IMR-90 (cell line): ENCODE measurements around the gene FBXW11. TPM values are rescaled to one million over a fixed set of nuclear protein-coding genes. Genes with fewer than 3 reads are reported as not detected.

Source experiments
- ATAC-seq: fragments of 200-7000 bp; cut with Tn5 transposase; 2 replicates; pipeline ENCODE4 v1.9.1; 2020; ENCODE audit warnings: low read depth, mild to moderate bottlenecking, moderate library complexity
- BruUV-seq: library from RNA; stranded (reverse); fragments of 400-500 nt; replicated peaks from 2 replicates; lab custom pipeline; 2021; lab: Mats Ljungman, UMichigan
- CTCF ChIA-PET: fragments of 300-600 bp; formaldehyde crosslinking; extraction: SDS; loops from one replicate; lab custom pipeline; 2021; ENCODE audit warnings: antibody characterized with exemption; lab: Yijun Ruan, JAX
- POLR2A ChIA-PET: fragments of 300-600 bp; sonication (Branson Sonifier 250); formaldehyde crosslinking; loops from one replicate; lab custom pipeline; 2022; ENCODE audit warnings: antibody characterized with exemption; ENCODE audit not compliant: unreplicated experiment; lab: Charles Lee
- DNase-seq: peaks from one replicate; pipeline ENCODE4 v3.0.0; 2013
- H2AFZ ChIP-seq: replicated peaks from 2 replicates; pipeline ENCODE3; 2013; ENCODE audit warnings: low read length, mild to moderate bottlenecking; ENCODE audit not compliant: poor library complexity
- H2AK5ac ChIP-seq: 2 replicates; pipeline ENCODE4 v1.6.1; 2013; ENCODE audit warnings: low read depth, low read length, inconsistent platforms
- H2AK9ac ChIP-seq: replicated peaks from 2 replicates; pipeline ENCODE3; 2013; ENCODE audit warnings: mild to moderate bottlenecking, low read depth, low read length, moderate library complexity; ENCODE audit not compliant: poor library complexity
- H2BK120ac ChIP-seq: 2 replicates; pipeline ENCODE4 v1.6.1; 2013; ENCODE audit warnings: low read depth, low read length, inconsistent platforms
- H2BK15ac ChIP-seq: 3 replicates; pipeline ENCODE4 v1.6.1; 2013; ENCODE audit warnings: low read depth, low read length, inconsistent platforms
- H2BK20ac ChIP-seq: 2 replicates; pipeline ENCODE4 v1.6.1; 2013; ENCODE audit warnings: low read depth, mild to moderate bottlenecking, inconsistent platforms, low read length, moderate library complexity
- H2BK5ac ChIP-seq: 2 replicates; pipeline ENCODE4 v1.6.1; 2013; ENCODE audit warnings: mild to moderate bottlenecking, low read depth, low read length, inconsistent platforms; ENCODE audit not compliant: poor library complexity, severe bottlenecking
- H3K14ac ChIP-seq: replicated peaks from 2 replicates; pipeline ENCODE4 v1.6.1; 2013; ENCODE audit warnings: low read depth, low read length, inconsistent platforms
- H3K18ac ChIP-seq: 2 replicates; pipeline ENCODE4 v1.6.1; 2013; ENCODE audit warnings: low read depth, low read length, control low read depth
- H3K23ac ChIP-seq: 2 replicates; pipeline ENCODE4 v1.6.1; 2013; ENCODE audit warnings: low read depth, low read length, inconsistent platforms
- H3K27ac ChIP-seq: 2 replicates; pipeline ENCODE4 v1.5.1; 2013; ENCODE audit warnings: mild to moderate bottlenecking, control low read depth, low read length; ENCODE audit not compliant: insufficient read depth
- H3K27me3 ChIP-seq: 2 replicates; pipeline ENCODE4 v1.6.1; 2013; ENCODE audit warnings: low read length; ENCODE audit not compliant: control insufficient read depth, insufficient read depth
- H3K36me3 ChIP-seq: 2 replicates; pipeline ENCODE4 v1.6.1; 2013; ENCODE audit warnings: low read length, mixed read lengths; ENCODE audit not compliant: control insufficient read depth, insufficient read depth
- H3K4ac ChIP-seq: 2 replicates; pipeline ENCODE4 v1.6.1; 2013; ENCODE audit warnings: low read depth, low read length, inconsistent platforms
- H3K4me1 ChIP-seq: 2 replicates; pipeline ENCODE4 v1.6.1; 2013; ENCODE audit warnings: low read length, mixed read lengths; ENCODE audit not compliant: control insufficient read depth, insufficient read depth
- H3K4me2 ChIP-seq: 2 replicates; pipeline ENCODE4 v1.6.1; 2013; ENCODE audit warnings: low read depth, mild to moderate bottlenecking, control low read depth, low read length, moderate library complexity
- H3K4me3 ChIP-seq: 2 replicates; pipeline ENCODE4 v1.5.1; 2013; ENCODE audit warnings: low read depth, mild to moderate bottlenecking, control low read depth, low read length, moderate library complexity; ENCODE audit not compliant: insufficient read depth
- H3K56ac ChIP-seq: 2 replicates; pipeline ENCODE4 v1.6.1; 2013; ENCODE audit warnings: low read length, inconsistent platforms; ENCODE audit not compliant: insufficient read depth; ENCODE audit errors: extremely low read depth
- H3K79me1 ChIP-seq, 2 experiments: 2 replicates each; pipeline ENCODE4 v1.6.1; 2013; ENCODE audit warnings: low read length in 2 of 2, inconsistent platforms in 1 of 2, low read depth in 1 of 2
- H3K9ac ChIP-seq: 2 replicates; pipeline ENCODE4 v1.6.1; 2013; ENCODE audit warnings: low read depth, low read length, control low read depth
- H3K9me1 ChIP-seq: 2 replicates; pipeline ENCODE4 v1.6.1; 2013; ENCODE audit warnings: low read length, inconsistent platforms; ENCODE audit not compliant: insufficient read depth
- H3K9me3 ChIP-seq: 2 replicates; pipeline ENCODE4 v1.6.1; 2013; ENCODE audit warnings: low read length; ENCODE audit not compliant: control insufficient read depth, insufficient read depth
- H4K20me1 ChIP-seq: 2 replicates; pipeline ENCODE4 v1.6.1; 2013; ENCODE audit warnings: low read length, inconsistent platforms; ENCODE audit not compliant: insufficient read depth
- H4K5ac ChIP-seq: 2 replicates; pipeline ENCODE4 v1.6.1; 2013; ENCODE audit warnings: mild to moderate bottlenecking, low read depth, low read length, control low read depth
- H4K8ac ChIP-seq, 2 experiments: 2 replicates each; pipeline ENCODE4 v1.6.1; 2013; ENCODE audit warnings: low read depth in 2 of 2, low read length in 2 of 2, control low read depth in 1 of 2, inconsistent platforms in 1 of 2
- H4K91ac ChIP-seq: 2 replicates; pipeline ENCODE4 v1.6.1; 2013; ENCODE audit warnings: low read depth, low read length, inconsistent platforms; ENCODE audit not compliant: insufficient read depth
- BHLHE40 ChIP-seq: fragments of 150-350 bp; IDR thresholded peaks from 2 replicates; pipeline ENCODE4 v1.6.1; 2016; ENCODE audit warnings: mild to moderate bottlenecking, low read depth, low read length
- CEBPB ChIP-seq: IDR thresholded peaks from 2 replicates; pipeline ENCODE4 v1.6.1; 2012; ENCODE audit warnings: low read depth, low read length, improper control_type of control experiment
- CHD1 ChIP-seq: IDR thresholded peaks from 2 replicates; pipeline ENCODE4 v1.6.1; 2012; ENCODE audit warnings: low read depth, low read length, improper control_type of control experiment
- FOS ChIP-seq: fragments of 150-350 bp; IDR thresholded peaks from 2 replicates; pipeline ENCODE4 v1.6.1; 2016; ENCODE audit warnings: low read depth, low read length
- MAFK ChIP-seq: IDR thresholded peaks from 2 replicates; pipeline ENCODE4 v1.6.1; 2012; ENCODE audit warnings: low read depth, low read length, improper control_type of control experiment
- MAZ ChIP-seq: IDR thresholded peaks from 2 replicates; pipeline ENCODE4 v1.6.1; 2012; ENCODE audit warnings: low read depth, mild to moderate bottlenecking, low read length, improper control_type of control experiment, moderate library complexity, borderline replicate concordance
- MXI1 ChIP-seq: IDR thresholded peaks from 2 replicates; pipeline ENCODE4 v1.6.1; 2012; ENCODE audit warnings: low read depth, mild to moderate bottlenecking, low read length, moderate library complexity, borderline replicate concordance
- NFE2L2 ChIP-seq: fragments of 150-350 bp; IDR thresholded peaks from 2 replicates; pipeline ENCODE4 v1.6.1; 2016; ENCODE audit warnings: low read depth, mild to moderate bottlenecking, low read length
- POLR2A ChIP-seq: IDR thresholded peaks from 2 replicates; pipeline ENCODE4 v1.6.1; 2012; ENCODE audit warnings: mild to moderate bottlenecking, low read depth, low read length
- RAD21 ChIP-seq: IDR thresholded peaks from 2 replicates; pipeline ENCODE4 v1.6.1; 2012; ENCODE audit warnings: low read length, improper control_type of control experiment
- RCOR1 ChIP-seq: IDR thresholded peaks from 2 replicates; pipeline ENCODE4 v1.6.1; 2012; ENCODE audit warnings: mild to moderate bottlenecking, low read length, improper control_type of control experiment; ENCODE audit not compliant: insufficient replicate concordance
- RFX5 ChIP-seq: IDR thresholded peaks from 2 replicates; pipeline ENCODE4 v1.8.0; 2012; ENCODE audit warnings: low read depth, mild to moderate bottlenecking, low read length, moderate library complexity
- SMC3 ChIP-seq: fragments of 150-350 bp; IDR thresholded peaks from 2 replicates; pipeline ENCODE4 v1.6.1; 2016; ENCODE audit warnings: low read depth, mild to moderate bottlenecking, antibody characterized with exemption, low read length, moderate library complexity
- dilution Hi-C: fragments of 300-500 bp; cut with HindIII; formaldehyde crosslinking; loops from one replicate; pipeline ENCODE4 v1.14.3; 2018; ENCODE audit warnings: low sequenced_read_pairs; ENCODE audit not compliant: unreplicated experiment
- in situ Hi-C: fragments of 300-500 bp; cut with MboI; formaldehyde crosslinking; loops from 3 replicates; pipeline ENCODE4 v1.14.3; 2019; ENCODE audit warnings: low sequenced_read_pairs, inconsistent platforms, mixed read lengths
- intact Hi-C: fragments of 100-400 bp; cut with micrococcal nuclease; formaldehyde crosslinking; loops from 2 replicates; pipeline ENCODE4 v1.10.0; 2022
- polyA plus RNA-seq, 3 experiments: library from polyadenylated mRNA; depleted of rRNA; stranded (reverse); fragments of >200 nt; gene quantifications; 2 replicates each; pipeline ENCODE4 v1.2.3, GENCODE V29; 2012; ENCODE audit warnings: low replicate concordance in 1 of 3
- total RNA-seq: library from RNA; depleted of rRNA; stranded (reverse); fragments of >200 nt; gene quantifications from 2 replicates; pipeline ENCODE4 v1.2.3, GENCODE V29; 2012
- TF ChIP-seq, protein P1 (sequence below): conservative IDR thresholded peaks from 2 replicates; pipeline ENCODE4 v1.5.1; 2012; ENCODE audit warnings: mild to moderate bottlenecking, low read depth, low read length, improper control_type of control experiment
- TF ChIP-seq, protein P2 (sequence below): fragments of 150-350 bp; IDR thresholded peaks from 2 replicates; pipeline ENCODE4 v1.6.1; 2017; ENCODE audit warnings: mild to moderate bottlenecking, antibody characterized with exemption, low read length, low read depth
- TF ChIP-seq, protein P3 (sequence below): fragments of 150-350 bp; IDR thresholded peaks from 2 replicates; pipeline ENCODE4 v1.6.1; 2016; ENCODE audit warnings: low read depth, mild to moderate bottlenecking, low read length, moderate library complexity, borderline replicate concordance

FBXW11 gene
- total and polyA plus RNA-seq, 2 of the 4 experiments (the other 2 are of a cell fraction): 34.3 to 97.1 TPM

DNA sequence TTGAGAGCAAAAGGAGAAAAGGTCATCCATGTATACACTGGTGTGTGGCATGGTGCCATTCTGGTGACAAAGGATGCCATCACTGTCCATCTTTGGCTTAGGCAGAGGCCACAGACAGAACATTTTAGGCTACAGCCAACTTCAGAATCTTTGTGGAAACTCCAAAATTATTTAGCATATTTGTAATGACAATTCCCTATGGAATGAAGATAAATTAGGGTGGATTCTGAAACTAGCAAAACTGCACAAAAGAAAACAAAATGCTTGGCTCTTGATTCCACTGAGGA lies 92.5 kb downstream of the FBXW11 start:
- no peak for TF ChIP-seq NFE2L2
- no peak for TF ChIP-seq RFX5
- TF ChIP-seq, protein P1, sequence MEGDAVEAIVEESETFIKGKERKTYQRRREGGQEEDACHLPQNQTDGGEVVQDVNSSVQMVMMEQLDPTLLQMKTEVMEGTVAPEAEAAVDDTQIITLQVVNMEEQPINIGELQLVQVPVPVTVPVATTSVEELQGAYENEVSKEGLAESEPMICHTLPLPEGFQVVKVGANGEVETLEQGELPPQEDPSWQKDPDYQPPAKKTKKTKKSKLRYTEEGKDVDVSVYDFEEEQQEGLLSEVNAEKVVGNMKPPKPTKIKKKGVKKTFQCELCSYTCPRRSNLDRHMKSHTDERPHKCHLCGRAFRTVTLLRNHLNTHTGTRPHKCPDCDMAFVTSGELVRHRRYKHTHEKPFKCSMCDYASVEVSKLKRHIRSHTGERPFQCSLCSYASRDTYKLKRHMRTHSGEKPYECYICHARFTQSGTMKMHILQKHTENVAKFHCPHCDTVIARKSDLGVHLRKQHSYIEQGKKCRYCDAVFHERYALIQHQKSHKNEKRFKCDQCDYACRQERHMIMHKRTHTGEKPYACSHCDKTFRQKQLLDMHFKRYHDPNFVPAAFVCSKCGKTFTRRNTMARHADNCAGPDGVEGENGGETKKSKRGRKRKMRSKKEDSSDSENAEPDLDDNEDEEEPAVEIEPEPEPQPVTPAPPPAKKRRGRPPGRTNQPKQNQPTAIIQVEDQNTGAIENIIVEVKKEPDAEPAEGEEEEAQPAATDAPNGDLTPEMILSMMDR: no peak
- no peak for TF ChIP-seq MAZ
- no peak for TF ChIP-seq MAFK
- no peak for TF ChIP-seq FOS
- TF ChIP-seq MXI1: no peak
- TF ChIP-seq, protein P2, sequence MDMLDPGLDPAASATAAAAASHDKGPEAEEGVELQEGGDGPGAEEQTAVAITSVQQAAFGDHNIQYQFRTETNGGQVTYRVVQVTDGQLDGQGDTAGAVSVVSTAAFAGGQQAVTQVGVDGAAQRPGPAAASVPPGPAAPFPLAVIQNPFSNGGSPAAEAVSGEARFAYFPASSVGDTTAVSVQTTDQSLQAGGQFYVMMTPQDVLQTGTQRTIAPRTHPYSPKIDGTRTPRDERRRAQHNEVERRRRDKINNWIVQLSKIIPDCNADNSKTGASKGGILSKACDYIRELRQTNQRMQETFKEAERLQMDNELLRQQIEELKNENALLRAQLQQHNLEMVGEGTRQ: no peak
- no peak for TF ChIP-seq CEBPB
- TF ChIP-seq RAD21: no peak
- TF ChIP-seq POLR2A: no peak
- no peak for TF ChIP-seq CHD1
- TF ChIP-seq BHLHE40: no peak
- TF ChIP-seq SMC3: no peak
- no peak for TF ChIP-seq RCOR1
- TF ChIP-seq, protein P3, sequence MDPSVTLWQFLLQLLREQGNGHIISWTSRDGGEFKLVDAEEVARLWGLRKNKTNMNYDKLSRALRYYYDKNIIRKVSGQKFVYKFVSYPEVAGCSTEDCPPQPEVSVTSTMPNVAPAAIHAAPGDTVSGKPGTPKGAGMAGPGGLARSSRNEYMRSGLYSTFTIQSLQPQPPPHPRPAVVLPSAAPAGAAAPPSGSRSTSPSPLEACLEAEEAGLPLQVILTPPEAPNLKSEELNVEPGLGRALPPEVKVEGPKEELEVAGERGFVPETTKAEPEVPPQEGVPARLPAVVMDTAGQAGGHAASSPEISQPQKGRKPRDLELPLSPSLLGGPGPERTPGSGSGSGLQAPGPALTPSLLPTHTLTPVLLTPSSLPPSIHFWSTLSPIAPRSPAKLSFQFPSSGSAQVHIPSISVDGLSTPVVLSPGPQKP: no peak
- dilution Hi-C loops (no loop called here), intact Hi-C loops (loop anchor here (2.0 to 5.0 kb wide), 2 partner anchors 93 to 378 kb away; partner anchors contain the start of gene FBXW11), in situ Hi-C loops (loop anchor here (10.0 kb wide), 1 partner anchor 131 kb away; no protein-coding TSS in a partner anchor)
- Histone ChIP-seq H3K27me3 (no peaks in the 10 kb centered on the region), H3K36me3 (peaks cover 6% of the 10 kb centered on the region; the same call in 1 of the 2 replicates), H2AK9ac (no peak overlapping the region), H3K14ac (peak overlapping the region; percentile 66; the same call in 1 of the 2 replicates), H3K9me3 (no peaks in the 10 kb centered on the region), H4K8ac (no peak overlapping the region), H4K5ac (no peak overlapping the region), H2AFZ (no peak overlapping the region), H3K27ac (no peak overlapping the region), H3K79me1 (peaks cover 25 to 62% of the 10 kb centered on the region in 2 experiments), H4K91ac (no peak overlapping the region), H3K4me2 (no peak overlapping the region), H3K4me1 (peaks cover 4% of the 10 kb centered on the region), H3K9me1 (peaks cover 13% of the 10 kb centered on the region), H2AK5ac (no peak overlapping the region), H3K56ac (no peak overlapping the region), H2BK5ac (peak overlapping the region; percentile 73), H4K20me1 (peaks cover 57% of the 10 kb centered on the region), H3K18ac (no peak overlapping the region), H2BK20ac (no peak overlapping the region), H2BK15ac (no peak overlapping the region), H3K23ac (peak overlapping the region; percentile 70; the same call in 1 of the 2 replicates), H3K4me3 (no peak overlapping the region), H2BK120ac (no peak overlapping the region), H3K9ac (no peak overlapping the region), H3K4ac (no peak overlapping the region)
- ATAC-seq: no peak
- DNase-seq: peak; percentile 21
- no TSS peak for BruUV-seq
- ChIA-PET POLR2A (no interaction called here), CTCF (interaction anchor here (0.6 kb wide), 1 partner anchor 55 kb away, joined by 6 read pairs; no protein-coding TSS in a partner anchor)
